ENCODE results near the gene PEAK3.
A peak's percentile ranks its signal among the peaks of the same experiment; 100 is the strongest.

The PEAK3 gene

DNA sequence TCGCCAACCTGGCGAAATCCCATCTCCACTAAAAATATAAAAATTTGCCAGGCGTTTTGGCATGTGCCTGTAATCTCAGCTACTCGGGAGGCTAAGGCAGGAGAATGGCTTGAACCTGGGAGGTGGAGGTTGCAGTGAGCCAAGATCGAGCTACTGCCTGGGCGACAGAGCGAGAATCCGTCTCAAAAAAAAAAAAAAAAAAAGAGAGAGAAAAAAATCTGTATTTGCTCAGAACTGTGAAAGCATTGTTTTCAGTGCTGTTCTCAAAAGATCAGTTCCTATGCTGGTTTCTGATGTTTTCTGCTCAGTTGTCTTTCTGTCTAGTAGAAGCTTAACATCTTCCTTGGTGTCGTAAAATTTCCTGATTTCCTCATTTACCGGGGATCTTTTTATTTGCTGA is 42.8 kb downstream of the PEAK3 start:
- DNase-seq (ENCODE audit: low read depth, low spot score), result no peak

DNA sequence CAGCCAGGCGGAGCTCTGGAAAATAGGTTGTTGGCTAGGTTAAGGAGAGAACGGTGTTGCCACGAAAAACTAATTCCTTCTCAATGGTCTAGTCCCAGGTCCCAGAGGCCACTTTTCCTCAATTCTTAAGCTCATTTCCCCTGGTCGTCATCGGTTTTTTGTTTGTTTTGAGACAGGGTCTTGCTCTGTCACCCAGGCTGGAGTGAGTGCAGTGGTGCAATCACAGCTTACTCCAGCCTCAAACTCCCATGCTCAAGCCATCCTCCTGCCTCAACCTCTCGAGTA is 44.2 kb downstream of the PEAK3 start:
- DNase-seq (ENCODE audit: low read depth, low spot score), result no peak

GRCh38 chr19:2237051-2237868 is 44.7 kb downstream of the PEAK3 start:
- DNase-seq (ENCODE audit: low read depth, low spot score), result no peak

DNA sequence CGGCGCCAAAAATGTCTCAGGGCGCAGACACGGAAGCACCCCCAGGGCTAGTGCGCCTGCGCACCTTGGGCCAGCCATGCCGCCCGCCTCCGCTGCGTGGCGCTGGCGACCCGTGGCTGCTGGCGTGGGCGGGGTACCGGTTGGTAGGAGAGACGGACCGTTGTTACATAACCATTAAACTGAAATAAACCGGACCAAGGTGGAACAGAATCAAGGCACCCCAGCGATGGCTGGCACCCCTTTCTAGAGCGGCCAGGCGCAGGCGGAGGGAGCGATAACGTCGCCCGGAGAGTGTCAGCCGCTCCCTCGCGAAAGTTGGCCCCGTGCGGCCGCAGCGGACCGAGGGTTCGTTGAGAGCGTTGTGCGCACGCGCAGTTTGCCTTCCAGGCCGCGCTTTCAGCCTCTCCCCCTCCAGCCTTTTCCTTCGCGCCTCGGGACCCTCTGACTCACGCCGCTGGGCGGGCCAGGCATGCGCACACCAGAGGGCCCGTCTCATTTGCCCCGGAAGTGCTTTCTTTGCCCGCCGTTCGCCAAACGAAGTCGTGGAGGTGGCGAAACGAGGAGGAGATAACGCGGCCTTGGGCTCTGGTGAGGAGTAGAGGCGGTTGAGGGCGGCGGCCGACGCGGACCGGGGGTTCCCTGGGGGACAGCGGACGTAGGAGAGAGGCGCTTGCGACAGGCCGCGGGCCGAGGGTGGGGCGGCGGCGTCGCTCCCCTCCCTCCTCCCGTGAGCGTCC is 45.5 kb downstream of the PEAK3 start, which contains the start of the genes PLEKHJ1 and SF3A2:
TSS of gene PLEKHJ1 (minus strand) at position 16 of the 737 bp plus-strand sequence. CDS start 81 bp downstream, outside the sequence.
TSS of gene SF3A2 (plus strand) at position 511 of the 737 bp plus-strand sequence. CDS start 6,595 bp downstream, outside the sequence.
- peak; percentile 92 for DNase-seq (ENCODE audit: low read depth, low spot score)

GRCh38 chr19:2236064-2236313 is 46.0 kb downstream of the PEAK3 start:
- no peak for DNase-seq (ENCODE audit: low read depth, low spot score)

GRCh38 chr19:2235381-2236063 is 46.5 kb downstream of the PEAK3 start:
- no peak for DNase-seq (ENCODE audit: low read depth, low spot score)

DNA sequence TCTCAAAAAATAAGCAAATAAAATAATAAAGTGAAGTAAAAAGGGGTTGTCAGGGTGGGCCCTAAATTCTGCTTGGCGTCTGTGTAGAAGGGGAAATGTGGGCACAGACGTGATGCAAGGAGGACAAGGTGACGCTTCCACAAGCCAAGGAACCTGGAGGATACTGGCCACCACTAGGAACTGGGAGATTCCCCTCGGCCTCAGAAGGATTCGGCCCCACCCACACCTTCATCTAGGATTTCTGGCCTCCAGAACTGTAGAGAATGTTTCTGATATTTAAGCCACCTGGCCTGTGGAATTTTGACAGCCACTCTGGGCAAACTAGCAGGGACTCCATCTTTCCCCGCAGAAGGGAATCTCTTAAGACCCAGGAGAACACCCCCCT is 47.0 kb downstream of the PEAK3 start:
- no peak for DNase-seq (ENCODE audit: low read depth, low spot score)

DNA sequence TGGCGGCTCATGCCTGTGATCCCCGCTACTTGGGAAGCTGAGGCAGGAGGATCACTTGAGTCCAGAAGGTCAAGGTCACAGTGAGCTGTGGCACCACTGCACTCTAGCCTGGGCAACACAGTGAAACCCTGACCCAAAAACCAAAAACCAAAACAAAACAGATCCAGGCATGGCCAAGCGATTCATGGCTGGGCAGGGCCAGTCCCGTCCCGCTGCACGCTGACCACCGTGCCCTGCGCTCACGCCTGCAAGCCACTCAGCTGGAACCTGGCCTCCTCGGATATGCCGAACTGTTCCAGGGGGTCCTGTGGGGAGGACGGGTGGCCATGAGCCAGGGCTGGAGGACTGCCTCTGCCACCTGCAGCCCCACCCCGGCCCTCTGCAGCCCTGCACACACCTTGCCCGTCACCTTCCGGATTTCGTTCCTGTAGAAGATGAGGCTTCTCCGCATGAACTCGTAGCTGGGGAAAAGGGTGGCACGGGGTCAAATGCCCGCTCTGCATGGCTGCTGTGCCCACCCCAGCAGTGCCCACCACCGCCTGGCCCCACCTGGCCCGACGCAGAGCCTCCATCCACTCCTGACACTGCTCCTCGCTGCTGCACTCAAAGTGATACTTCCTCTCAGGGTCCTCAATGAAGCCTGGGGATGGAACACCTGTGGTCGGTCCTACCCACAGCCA is 48.2 kb downstream of the PEAK3 start:
- DNase-seq (ENCODE audit: low read depth, low spot score), result no peak

GRCh38 chr19:2232286-2233151 is 49.5 kb downstream of the PEAK3 start:
- DNase-seq (ENCODE audit: low read depth, low spot score), result no peak

DNA sequence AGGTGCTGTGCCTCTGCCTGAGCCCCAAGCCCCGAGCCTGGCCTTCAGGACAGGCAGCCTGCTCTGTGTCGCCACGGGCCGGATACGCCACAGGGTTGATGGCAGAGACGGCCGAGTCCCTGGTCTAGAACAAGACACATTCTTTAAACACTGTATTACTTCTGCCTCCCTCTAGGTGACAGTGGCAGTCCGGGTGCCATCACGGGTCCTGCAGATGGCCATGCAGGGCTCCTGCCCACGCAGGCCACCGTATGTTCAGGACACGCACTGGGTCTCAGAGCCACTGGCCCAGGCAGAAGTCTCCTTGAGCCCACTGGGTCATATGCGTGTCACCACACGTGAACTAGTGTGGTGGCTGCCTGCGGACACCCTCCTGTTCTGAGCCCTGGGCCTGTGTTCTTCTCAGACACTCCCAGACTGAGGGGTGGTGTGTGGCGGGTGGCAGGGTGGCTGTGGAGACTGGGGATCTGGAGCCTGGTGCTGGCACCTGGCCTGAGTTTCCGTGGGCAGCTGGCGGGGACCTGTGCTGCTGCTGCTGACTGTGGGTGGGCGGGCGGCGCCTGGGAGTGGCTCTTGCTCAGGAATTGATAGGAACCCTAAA is 50.3 kb downstream of the PEAK3 start:
- no peak for DNase-seq (ENCODE audit: low read depth, low spot score)

- DNase-seq (ENCODE audit: low read depth, low spot score), result no peak
Observed at GRCh38 chr19:2230807-2231533, 51.0 kb downstream of the PEAK3 start.

DNA sequence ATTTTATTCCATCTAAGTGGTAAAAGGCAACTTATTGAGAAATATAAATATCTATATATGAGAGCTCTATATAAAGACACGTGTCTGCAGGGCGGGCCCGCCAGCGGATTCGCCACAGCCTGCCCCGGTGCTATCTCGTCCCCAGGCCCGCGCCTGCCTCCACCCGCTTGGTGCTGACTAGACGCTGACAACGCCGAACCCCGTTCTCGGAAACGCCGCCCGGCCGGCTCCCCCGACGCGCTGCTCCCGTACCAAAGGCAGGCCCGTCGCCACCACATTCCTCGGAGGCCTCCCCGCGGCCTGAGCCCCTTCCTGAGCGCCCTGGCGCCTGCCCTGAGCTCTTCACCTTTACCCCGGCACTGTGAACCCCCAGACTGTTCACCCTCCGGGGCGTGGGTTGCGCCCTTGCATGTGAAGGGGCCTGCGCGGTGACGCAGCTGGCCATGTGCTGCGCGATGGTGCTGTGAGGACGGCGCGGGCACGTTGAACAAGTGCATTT is 51.9 kb downstream of the PEAK3 start:
- DNase-seq (ENCODE audit: low read depth, low spot score), result no peak

DNA sequence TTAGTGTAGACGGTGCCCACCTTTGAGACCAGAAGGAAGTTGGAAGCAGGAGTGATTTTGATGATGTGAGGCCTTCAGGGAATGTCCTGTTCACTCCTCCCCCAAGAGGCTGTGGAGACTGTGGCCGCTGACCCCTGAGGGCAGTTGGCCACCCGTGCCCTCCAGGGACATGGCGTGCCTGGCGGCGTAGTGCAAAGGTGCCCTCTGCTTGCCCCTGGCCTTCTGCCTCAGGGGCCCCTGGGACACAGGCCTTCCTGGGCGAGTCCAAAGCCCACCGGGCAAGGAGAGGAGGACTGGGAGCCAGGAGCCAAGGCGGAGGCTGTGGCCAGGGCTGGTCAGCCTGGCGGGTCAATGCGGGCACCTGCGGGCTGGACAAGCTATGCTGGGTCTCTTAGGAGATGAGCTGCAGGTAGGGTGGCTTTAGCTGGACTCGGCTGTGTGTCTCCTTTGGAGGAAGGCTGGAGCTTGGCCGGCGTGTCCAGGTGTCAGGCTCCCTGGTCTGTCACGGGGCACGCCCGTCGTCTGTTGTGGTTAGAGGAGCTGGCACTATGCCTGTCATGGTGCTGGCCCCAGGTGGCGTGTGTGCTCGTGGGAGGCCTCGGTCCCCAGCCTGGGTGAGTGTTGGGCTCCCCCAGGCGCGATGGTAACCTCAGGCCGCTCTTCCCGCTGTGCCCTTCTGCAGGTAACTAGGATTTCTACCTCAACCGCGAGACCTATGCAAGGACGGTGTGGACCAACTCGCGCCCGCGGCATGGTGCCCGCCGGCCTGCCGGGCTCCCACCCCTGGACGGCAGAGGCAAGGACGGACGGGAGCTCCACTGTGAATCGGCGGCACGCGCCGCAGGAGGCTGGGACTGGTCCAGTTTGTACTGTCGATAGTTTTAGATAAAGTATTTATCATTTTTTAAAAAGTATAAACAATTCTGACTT is 52.6 kb downstream of the PEAK3 start:
- DNase-seq (ENCODE audit: low read depth, low spot score), result no peak

- no peak for DNase-seq (ENCODE audit: low read depth, low spot score)
Observed at GRCh38 chr19:2228157-2229030, 53.6 kb downstream of the PEAK3 start.

DNA sequence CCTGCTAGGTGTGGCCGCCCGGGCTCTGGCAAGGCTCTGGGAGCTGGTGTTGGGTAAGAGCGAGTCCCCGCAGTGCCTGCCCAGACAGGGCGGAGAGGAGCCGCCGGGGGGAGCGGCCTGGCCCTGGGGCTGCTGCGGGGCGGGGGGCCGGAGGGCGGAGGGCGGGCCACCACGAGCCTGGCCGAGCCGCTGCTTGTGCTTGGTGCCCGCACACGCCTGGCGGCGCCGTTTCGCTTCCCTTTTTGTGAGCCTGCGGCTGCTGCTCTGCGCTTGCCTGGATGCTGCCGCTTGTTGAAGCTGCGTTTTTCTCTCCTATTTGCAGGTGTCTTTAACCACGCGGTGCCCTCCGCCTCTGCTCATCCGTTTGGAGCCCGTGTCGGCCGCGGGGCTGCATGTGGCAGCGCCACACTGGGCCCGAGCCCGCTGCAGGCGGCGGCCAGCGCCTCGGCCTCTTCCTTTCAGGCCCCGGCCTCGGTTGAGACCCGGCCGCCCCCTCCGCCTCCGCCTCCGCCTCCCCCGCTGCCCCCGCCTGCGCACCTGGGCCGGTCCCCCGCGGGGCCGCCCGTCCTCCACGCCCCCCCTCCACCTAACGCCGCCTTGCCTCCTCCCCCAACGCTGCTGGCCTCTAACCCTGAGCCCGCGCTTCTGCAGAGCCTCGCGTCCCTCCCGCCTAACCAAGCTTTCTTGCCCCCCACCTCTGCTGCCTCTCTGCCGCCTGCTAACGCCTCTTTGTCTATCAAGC is 54.4 kb downstream of the PEAK3 start:
- DNase-seq (ENCODE audit: low read depth, low spot score), result no peak

- no peak for DNase-seq (ENCODE audit: low read depth, low spot score)
Observed at GRCh38 chr19:2226840-2227360, 55.1 kb downstream of the PEAK3 start.
